GM23338 (cell line): Measurements from ENCODE around the gene ITIH6.

Source experiments
- CREB1 ChIP-seq: fragments of 250-450 bp; sonication (Bioruptor Pico); IDR thresholded peaks from 2 replicates; pipeline ENCODE4 v1.5.0; 2020; ENCODE audit warnings: low read depth, mild to moderate bottlenecking, moderate library complexity
- EZH2 ChIP-seq: fragments of 200-600 bp; sonication (generic); IDR thresholded peaks from one replicate; pipeline ENCODE4 v1.8.0; 2017; ENCODE audit warnings: antibody characterized with exemption, mild to moderate bottlenecking, low read depth; ENCODE audit not compliant: unreplicated experiment
- NANOG ChIP-seq: IDR thresholded peaks from 2 replicates; pipeline ENCODE4 v1.6.1; 2016; ENCODE audit warnings: antibody characterized with exemption, borderline replicate concordance
- STAT1 ChIP-seq: IDR thresholded peaks from one replicate; pipeline ENCODE4 v1.6.1; 2016; ENCODE audit warnings: antibody characterized with exemption; ENCODE audit not compliant: unreplicated experiment
- ZNF114 ChIP-seq: fragments of 250-450 bp; sonication (Bioruptor Pico); IDR thresholded peaks from 2 replicates; pipeline ENCODE4 v1.5.0; 2020; ENCODE audit warnings: mild to moderate bottlenecking, moderate library complexity
- TF ChIP-seq, protein P1 (sequence below), 2 experiments: fragments of 200-600 bp in 1 of 2; sonication (generic) in 1 of 2; conservative IDR thresholded peaks; 2 replicates each; pipeline versions ENCODE4 v1.5.1 to v1.6.1; 2016 to 2017; ENCODE audit warnings: antibody characterized with exemption in 2 of 2, low read depth in 2 of 2, mild to moderate bottlenecking in 2 of 2, moderate library complexity in 1 of 2
- TF ChIP-seq, protein P2 (sequence below): IDR thresholded peaks from one replicate; pipeline ENCODE4 v1.6.1; 2018; ENCODE audit warnings: antibody characterized with exemption; ENCODE audit not compliant: unreplicated experiment

DNA sequence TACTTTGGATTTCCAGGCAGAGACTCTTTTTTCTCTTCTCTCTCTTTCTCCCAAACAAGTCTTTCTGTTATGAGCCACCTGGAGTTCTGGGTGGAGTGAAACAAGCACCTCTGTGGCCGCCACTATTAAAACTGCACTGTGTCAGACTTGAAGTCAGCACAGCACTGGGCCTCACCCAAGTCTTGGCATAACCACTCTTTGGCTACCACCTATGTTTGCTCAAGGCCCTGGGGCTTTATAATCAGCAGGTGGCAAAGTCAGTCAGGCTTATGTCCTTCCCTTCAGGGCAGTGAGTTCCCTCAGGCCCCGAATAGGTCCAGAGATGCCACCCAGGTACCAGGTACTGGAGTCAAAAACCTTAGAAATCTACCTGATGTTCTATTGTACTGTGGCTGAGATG lies 52.4 kb downstream of the ITIH6 start:
- TF ChIP-seq, protein P1, sequence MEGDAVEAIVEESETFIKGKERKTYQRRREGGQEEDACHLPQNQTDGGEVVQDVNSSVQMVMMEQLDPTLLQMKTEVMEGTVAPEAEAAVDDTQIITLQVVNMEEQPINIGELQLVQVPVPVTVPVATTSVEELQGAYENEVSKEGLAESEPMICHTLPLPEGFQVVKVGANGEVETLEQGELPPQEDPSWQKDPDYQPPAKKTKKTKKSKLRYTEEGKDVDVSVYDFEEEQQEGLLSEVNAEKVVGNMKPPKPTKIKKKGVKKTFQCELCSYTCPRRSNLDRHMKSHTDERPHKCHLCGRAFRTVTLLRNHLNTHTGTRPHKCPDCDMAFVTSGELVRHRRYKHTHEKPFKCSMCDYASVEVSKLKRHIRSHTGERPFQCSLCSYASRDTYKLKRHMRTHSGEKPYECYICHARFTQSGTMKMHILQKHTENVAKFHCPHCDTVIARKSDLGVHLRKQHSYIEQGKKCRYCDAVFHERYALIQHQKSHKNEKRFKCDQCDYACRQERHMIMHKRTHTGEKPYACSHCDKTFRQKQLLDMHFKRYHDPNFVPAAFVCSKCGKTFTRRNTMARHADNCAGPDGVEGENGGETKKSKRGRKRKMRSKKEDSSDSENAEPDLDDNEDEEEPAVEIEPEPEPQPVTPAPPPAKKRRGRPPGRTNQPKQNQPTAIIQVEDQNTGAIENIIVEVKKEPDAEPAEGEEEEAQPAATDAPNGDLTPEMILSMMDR (conservative IDR thresholded peaks at IDR 0.05; ENCODE audit: low read depth in 2 of 2): no peak
- TF ChIP-seq, protein P2, sequence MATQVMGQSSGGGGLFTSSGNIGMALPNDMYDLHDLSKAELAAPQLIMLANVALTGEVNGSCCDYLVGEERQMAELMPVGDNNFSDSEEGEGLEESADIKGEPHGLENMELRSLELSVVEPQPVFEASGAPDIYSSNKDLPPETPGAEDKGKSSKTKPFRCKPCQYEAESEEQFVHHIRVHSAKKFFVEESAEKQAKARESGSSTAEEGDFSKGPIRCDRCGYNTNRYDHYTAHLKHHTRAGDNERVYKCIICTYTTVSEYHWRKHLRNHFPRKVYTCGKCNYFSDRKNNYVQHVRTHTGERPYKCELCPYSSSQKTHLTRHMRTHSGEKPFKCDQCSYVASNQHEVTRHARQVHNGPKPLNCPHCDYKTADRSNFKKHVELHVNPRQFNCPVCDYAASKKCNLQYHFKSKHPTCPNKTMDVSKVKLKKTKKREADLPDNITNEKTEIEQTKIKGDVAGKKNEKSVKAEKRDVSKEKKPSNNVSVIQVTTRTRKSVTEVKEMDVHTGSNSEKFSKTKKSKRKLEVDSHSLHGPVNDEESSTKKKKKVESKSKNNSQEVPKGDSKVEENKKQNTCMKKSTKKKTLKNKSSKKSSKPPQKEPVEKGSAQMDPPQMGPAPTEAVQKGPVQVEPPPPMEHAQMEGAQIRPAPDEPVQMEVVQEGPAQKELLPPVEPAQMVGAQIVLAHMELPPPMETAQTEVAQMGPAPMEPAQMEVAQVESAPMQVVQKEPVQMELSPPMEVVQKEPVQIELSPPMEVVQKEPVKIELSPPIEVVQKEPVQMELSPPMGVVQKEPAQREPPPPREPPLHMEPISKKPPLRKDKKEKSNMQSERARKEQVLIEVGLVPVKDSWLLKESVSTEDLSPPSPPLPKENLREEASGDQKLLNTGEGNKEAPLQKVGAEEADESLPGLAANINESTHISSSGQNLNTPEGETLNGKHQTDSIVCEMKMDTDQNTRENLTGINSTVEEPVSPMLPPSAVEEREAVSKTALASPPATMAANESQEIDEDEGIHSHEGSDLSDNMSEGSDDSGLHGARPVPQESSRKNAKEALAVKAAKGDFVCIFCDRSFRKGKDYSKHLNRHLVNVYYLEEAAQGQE: no peak
- TF ChIP-seq ZNF114 (CRISPR knock-in tag): no peak
- TF ChIP-seq EZH2: no peak
- TF ChIP-seq STAT1: no peak
- no peak for TF ChIP-seq NANOG
- TF ChIP-seq CREB1 (CRISPR knock-in tag): no peak
